Skeletal muscle cell (primary cell): ENCODE measurements around the gene NELL2.
"Not testable (repeated sequence)": the region's sequence is repeated elsewhere in the genome, so short reads cannot be mapped to it uniquely, and the experiment has no call there.

Experiments
- DNase-seq: peaks from one replicate; pipeline ENCODE4 v3.0.0-alpha.2; 2010; ENCODE audit warnings: low read depth
- H3K4me3 ChIP-seq: 2 replicates; pipeline ENCODE4 v1.5.1; 2011; ENCODE audit warnings: low read depth, mild to moderate bottlenecking, control low read depth, low read length, moderate library complexity

Gene NELL2

DNA sequence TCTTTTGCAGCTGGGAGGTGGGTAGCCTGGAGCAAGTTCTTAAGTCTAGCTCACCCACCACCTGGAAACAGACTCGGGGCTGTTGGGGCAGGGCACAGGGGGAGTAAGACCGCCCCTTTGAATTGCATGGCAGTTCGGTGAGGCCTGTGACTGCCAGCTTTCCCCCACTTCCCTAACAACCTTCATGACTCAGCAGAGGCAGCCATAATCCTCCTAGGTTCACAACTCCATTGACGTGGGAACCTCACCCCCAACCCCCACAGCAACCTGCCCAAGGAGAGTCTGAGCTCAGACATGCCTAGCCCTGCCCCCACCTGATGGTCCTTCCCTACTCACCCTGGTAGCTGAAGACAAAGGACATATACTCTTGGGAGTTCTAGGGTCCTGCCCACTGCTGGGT, 87.4 kb downstream of the NELL2 start:
- H3K4me3 ChIP-seq: no peak overlapping the region
- DNase-seq: no peak

DNA sequence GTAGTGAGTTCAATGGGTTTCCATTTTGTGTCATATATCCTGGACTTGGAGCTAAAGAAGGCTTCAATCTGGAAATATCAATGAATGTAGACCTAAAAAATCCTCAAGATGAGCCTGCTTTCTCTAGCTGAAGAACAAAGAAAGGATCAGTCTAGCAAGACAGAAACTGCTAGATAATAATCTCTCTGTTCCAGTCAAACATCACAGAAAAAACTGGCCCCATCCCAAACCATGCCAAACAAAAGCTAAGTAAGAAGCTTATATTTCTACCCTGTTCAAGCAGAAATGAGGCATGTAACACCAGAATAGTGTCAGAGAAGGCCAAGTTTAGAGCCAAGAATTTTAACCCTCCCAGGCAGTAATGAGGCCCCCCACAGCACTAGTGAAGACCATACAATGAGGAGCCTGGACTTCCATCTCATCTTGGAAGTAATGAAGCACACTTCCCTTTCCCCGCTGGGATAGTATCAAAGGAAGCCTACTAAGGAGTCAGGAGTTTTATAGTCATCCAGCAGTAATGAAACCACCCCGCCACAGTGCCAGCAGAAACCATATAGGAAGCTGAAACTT, 95.8 kb downstream of the NELL2 start:
- no peak overlapping the region for H3K4me3 ChIP-seq
- no peak for DNase-seq

DNA sequence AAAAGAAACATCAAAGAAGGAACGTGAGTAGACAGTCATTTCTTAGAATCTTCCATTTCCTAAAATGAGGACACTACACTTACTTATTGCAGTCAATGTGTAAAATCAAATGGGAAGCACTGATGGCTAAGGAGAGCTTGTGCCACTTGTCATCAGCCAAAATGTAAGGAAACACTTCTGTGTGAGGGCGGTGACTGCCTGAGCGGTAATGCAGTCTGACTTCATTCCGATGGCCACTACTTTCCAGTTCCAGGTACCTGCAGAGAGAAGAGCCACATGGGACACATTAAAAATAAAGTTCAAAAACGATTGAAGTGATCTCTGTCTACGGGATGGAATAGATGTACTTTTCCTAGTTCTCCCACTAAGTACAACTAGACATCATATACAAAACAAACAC, 96.3 kb downstream of the NELL2 start:
- H3K4me3 ChIP-seq: no peak overlapping the region
- DNase-seq: no peak

DNA sequence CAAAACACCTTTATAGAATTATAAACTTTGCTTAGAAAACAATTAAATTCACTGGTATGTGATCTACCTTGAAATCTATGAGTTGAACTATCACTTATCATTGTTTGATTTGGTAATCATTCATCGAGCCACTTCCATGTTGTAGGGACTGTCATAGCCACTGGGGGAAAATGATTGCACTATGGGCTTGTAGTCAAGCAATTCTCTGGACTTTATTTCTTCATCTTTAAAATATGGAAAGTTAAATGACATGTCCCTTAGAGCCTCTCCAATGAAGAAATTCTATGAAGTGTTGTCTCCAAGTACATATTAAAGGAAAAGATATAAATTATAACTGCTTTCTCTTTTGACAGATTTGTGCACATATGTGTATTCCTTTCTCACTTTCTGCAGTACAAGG, 97.3 kb downstream of the NELL2 start:
- no peak for DNase-seq
- H3K4me3 ChIP-seq: no peak overlapping the region

DNA sequence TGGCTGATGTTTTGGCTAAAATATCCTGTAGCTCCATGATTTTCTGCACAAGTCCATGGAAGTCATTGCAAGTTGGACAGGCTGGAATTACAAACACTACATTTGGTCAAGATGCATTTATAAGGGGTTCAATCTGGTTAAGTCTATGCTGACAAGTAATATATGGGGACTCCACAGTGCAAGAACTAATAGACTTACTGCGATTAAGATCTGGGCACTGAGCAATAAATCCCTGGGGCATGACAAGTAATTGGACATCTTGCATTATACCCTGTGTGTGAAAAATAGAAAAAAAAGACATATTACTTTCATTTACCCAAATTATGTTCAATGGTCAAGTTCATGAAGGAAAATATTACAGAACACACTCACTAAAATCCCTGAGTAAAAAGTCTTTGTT, 99.1 kb downstream of the NELL2 start:
- no peak overlapping the region for H3K4me3 ChIP-seq
- no peak for DNase-seq

DNA sequence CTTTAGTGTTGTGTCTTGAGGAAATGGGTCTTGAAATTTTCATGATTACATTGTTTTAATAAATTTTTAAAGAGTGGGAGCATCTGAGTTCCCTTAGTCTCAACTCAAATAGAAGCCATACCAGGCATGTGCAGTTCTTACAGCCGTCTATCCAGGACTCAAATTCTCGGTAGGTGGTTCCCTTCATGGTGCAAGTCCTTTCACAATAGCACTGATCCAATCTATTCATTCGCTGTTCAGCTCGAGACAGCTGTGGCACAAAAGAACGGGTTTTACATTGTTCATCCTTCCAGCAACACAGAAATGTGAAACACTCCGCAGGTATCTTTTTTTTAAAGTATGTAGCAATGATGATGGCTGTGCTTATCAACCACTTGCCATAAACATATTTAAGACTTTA, 100.2 kb downstream of the NELL2 start:
- no peak overlapping the region for H3K4me3 ChIP-seq
- DNase-seq: no peak

DNA sequence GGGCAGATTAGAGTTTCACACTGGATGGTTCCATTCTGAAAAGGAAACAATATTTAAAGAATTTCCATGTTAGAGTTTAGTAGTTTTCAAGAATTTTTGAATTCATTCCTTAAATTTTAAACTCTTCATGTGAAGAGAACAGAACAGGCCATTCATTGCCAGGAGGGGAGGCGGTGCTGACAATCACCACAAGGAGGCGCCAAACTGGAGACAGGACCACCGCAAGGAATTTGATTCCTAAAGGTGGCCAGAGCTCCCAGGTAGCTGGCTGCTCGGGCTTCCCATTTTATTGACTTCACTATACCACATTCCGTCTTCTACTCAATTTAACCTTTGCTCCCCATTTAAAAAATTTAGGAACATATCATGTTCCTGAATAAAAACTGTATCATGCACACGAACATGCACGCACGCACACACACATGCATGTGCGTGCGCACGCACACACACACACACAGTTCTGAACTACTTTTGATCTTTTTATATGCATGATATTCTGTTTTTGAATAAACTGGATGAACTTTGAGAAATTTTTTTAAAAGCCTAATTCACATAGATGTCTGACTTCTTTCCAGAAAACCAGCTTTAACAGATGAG, 101.2 kb downstream of the NELL2 start:
- H3K4me3 ChIP-seq: no peak overlapping the region
- no peak for DNase-seq

DNA sequence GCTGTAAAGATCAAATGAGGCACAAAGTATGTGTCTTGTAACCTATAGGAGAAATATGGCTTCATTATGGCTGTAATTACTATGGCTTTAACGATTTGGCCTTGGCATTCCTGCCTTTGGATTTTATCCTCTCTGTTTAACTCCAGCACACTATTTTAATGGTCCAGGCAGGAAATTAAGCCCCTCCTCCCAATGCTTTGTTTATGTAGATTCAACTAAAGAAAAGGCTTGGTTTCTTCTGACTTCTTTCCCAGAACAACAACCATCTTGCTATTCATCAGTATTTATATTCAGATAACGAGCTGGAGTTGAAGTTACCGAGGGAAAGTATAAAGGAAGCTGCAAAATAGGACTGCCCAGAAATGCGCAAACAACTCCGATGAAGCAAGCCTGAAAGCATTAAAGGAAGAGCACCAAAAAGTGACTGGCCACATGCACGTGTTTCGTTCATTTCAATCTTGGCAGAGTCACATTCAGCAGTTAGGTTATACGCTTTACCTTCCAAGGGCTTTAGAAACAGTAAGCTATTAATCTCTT, 104.6 kb downstream of the NELL2 start:
- H3K4me3 ChIP-seq: no peak overlapping the region
- no peak for DNase-seq

DNA sequence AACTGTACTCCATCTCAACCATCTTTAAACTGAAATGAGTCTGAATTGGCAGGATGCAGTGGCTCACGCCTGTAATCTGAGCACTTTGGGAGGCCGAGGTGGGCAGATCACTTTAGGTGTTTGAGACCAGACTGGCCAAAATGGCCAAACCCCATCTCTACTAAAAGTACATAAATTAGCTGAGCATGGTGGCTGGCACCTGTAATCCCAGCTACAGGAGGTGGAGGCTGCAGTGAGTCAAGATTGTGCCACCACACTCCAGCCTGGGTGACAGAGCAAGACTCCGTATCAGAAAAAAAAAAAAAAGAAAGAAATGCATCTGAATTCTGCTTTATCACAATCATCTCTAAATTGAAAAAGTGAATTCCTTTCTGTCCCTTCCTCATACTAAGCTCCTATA, 110.3 kb downstream of the NELL2 start:
- no peak for DNase-seq
- H3K4me3 ChIP-seq: no peak overlapping the region

DNA sequence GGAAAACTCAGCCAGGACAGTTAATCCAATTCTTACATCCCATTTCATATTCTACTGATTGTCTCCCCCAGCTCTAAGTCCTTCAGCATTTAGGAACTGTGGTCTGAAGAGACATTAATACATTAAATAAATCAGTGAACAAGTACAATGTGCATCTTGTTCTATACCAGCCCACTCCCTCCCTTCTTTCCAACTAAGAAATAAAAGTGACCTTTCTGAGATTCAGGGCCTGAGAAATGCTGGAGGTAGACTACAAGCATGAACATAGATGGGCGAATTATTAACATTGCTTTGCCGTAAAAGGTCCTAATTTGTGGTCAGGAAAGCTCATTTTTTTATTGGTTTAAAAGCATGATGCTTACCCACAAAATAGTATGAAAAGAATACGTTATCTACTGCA, 113.1 kb downstream of the NELL2 start:
- H3K4me3 ChIP-seq: no peak overlapping the region
- no peak for DNase-seq

DNA sequence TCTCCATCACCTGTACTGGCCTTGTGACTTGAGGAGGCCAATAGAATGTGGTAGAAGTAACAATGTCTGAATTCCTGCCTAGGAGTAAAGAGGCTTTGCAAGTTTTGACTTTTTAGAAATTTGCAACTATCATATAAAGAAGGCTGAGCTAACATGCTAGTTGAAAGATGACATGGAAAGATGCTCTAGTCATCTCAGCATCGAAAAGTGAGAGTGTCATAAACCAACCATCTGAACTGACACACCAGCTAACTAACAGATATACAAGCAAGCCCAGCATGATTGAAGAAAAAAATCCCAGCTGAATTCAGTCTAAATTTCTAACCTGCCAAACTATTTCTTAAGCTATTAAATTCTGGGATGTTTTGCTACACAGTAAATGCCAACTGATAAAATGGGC, 116.8 kb downstream of the NELL2 start:
- no peak overlapping the region for H3K4me3 ChIP-seq
- DNase-seq: no peak

DNA sequence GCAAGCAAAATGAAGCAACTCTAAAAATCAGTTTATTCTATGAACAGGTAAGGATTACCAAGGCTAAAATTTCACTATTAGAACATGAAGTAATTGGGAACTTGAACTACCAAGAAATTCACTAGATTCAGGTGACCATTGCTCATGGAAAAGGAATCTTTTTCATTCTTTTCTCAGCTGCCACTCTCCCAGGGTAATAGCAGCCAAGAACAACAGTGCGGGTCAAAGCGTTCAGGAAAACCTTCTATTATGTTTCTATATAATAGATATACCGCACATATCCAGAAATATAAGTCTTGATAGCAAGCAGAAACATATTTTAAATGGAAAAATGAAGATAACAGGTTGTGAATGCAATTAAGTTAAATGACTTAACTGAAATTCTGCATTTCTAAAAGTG, 125.6 kb downstream of the NELL2 start:
- no peak overlapping the region for H3K4me3 ChIP-seq
- DNase-seq: no peak

DNA sequence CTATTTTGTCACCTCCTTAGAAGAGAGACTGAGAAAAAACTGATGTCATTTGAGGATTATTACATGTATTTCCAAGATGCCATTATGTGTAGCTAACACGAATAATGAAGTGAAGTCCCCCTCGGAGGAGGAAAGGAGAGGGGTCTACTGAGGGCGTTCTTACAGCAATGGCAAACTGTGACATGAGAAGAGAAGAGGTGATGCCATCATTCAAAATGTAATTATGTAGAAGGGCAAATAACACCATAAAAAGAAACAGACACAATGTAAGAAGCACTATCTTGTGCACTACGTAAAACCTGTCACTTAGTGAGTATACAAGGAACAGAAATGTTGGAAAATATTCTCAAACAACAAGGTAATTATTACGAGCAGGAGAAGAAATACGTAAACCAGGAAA, 126.5 kb downstream of the NELL2 start:
- H3K4me3 ChIP-seq: no peak overlapping the region
- DNase-seq: no peak

DNA sequence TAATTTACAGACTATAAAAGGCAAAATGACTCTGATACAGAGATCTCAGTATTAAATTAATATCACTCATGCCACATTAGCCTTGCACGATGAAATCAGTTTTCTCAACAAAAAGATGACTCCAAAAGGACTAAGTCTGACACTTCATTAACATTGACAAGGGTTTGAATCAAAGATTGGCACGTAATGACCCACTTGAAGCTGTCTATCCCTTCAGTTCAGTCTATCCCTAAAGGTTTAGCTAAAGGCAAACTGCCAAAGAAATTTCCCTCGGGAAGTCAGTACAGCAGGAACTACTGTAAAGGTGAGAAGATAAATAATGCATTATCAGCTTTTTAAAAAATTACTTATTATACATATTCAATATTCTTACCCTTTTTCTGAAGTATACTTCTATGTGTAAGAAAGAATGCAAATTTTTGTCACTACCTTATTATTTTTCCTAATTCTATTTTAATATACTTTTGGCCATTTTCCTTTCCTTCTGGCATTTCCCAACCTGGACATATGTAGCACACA, 127.1 kb downstream of the NELL2 start:
- no peak for DNase-seq
- no peak overlapping the region for H3K4me3 ChIP-seq

DNA sequence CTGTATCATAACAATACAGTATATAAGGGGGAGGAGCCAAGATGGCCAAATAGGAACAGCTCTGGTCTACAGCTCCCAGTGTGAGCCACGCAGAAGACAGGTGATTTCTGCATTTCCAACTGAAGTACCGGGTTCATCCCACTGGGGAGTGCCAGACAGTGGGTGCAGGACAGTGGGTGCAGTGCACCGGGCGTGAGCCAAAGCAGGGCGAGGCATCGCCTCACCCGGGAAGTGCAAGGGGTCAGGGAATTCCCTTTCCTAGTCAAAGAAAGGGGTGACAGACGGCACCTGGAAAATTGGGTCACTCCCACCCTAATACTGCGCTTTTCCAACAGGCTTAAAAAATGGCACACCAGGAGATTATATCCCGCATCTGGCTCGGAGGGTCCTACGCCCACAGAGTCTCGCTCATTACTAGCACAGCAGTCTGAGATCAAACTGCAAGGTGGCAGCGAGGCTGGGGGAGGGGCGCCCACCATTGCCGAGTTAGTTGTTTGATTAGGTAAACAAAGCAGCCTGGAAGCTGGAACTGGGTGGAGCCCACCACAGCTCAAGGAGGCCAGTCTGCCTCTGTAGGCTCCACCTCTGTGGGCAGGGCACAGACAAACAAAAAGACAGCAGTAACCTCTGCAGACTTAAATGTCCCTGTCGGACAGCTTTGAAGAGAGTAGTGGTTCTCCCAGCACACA, 134.7 kb downstream of the NELL2 start:
- H3K4me3 ChIP-seq, DNase-seq: not testable (repeated sequence)

DNA sequence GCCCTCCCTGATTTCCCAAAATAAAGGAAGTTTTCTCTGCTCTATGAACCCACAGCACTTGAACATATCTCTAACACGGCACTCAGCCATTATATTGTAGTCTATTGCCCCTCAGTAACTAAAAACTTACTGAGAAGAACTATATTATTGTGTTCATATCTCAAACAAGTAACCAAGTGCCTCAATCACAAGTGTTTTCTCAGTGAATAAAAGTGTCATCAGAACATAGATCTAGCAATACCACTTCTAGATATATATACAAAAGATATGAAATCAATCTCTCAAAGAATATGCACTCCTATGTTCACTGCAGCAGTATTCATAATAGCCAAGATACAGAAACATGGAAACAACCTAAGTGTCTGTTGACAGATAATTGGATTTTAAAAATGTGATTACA, 138.1 kb downstream of the NELL2 start:
- H3K4me3 ChIP-seq: no peak overlapping the region
- DNase-seq: no peak

DNA sequence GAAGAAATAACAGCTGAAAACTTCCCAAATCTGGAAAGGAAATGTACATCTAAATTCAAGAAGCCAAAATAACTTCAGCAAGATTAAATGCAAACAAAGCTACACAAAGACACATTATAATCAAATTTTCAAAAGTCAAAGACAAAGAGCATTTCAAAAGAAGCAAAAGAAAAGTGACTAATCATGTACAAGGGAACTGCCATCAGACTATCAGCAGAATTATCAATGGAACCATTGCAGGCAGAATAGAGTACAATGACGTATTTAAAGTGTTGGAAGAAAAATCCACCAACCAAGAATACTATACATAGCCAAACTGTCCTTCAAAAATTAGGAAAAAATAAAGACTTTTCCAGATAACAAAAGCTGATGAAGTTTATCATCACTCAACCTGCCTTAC, 147.5 kb downstream of the NELL2 start:
- H3K4me3 ChIP-seq: no peak overlapping the region
- DNase-seq: no peak

DNA sequence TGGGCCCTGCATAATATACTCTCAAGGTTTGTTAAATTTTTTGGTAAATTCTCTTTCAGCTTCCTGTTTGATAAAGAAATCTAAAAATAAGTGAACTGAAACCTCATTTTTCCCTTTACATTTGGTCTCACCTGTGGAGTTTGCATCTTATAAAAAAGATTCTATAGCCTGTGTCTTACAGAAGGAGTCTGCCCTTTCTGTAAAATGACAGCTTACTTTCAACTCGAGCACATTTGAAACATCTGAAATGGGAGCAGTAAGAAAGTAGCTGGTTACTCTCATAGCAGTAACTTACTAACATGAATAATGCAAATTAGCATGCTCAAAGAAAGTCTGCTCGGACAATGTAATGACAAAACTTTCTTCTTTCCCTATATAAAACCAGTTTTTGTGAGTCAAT, 155.8 kb downstream of the NELL2 start:
- no peak overlapping the region for H3K4me3 ChIP-seq
- DNase-seq: no peak

DNA sequence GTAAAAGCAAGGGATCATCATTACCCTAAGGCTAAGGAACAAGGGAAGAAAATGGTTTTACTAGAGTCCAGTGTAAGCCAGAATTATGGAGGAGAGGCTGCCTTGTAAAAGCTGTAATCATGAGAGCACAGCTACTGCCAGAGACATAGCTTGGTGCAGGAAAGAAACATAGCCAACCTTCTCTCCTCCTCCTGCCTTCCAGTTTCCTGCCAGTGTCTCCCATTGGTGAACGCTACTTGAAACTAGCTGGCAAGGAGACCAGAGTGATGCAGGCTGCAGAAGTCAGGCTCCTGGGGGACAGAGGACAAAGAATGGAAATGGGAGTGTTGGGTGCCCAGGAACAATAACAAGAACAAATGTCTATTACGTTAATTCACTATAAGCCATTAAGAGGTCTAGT, 158.5 kb downstream of the NELL2 start:
- no peak overlapping the region for H3K4me3 ChIP-seq
- DNase-seq: no peak

DNA sequence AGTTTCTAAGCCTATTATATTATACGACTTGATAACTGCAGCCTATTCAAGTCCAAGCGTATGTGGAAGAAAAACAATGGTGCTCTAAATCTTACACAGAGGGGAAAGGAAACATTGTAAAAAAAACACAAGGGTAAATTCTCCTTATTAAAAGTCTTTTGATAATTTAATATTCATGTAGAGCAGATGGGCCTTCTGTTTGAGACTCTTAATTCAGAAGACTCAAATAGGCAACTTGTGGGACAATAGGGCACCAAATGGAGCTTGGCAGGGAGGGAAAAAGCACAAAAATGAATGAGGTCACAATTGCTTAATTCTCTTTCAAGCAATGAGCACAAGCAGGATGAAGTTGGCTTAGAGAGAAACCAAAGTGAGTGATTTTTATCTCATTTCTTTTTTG, 159.4 kb downstream of the NELL2 start:
- DNase-seq: no peak
- no peak overlapping the region for H3K4me3 ChIP-seq

DNA sequence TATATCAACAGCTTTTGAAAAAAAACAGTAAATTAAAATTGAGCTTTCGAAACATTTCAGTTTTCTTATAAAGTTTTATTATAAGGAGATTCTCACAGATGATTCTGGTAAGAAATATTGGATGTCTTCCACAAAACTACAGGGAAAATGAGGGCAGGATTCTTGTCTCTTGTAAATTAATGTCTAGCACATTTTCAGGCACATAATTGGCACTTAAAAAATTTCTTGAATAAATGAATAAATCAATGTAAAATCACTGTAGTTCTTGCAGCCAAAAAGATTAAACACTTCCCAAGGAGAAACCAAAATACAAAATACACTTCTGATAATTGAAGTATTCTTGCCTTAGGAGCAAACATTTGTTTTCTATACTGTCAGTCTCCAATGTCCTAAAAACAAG, 164.4 kb downstream of the NELL2 start:
- DNase-seq: no peak
- H3K4me3 ChIP-seq: no peak overlapping the region
